ENCODE data around the gene ABCA13. TPM values are rescaled to one million over a fixed set of nuclear protein-coding genes. Genes with fewer than 3 reads are reported as not detected.

The ABCA13 gene
- total RNA-seq, 1 experiment from 2014 or later = not detected

DNA sequence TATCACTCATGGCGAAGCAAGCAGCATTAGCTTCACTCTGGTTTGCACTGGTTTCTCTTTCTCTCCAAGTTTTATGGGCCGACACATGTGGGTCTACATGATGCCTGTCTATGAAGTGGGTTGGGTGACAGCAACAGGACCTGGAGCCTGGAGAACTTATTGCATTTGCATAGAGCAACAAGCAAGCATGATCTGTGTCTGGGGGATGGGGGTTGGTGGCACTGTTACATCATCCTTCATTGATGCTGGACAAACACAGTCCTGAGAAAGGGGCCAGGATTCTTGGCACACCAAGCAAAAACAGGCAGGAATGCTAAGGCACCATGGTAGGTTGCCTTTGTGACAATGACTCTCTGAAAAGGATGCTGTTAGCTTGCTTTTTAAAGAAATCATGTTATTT lies 486.9 kb downstream of the ABCA13 start:
- no peaks in the 10 kb centered on the region for H3K36me3 ChIP-seq (ENCODE audit: control insufficient read depth in 1 of 2, insufficient read depth in 2 of 2, low read length in 2 of 2)
- H3K27me3 ChIP-seq (ENCODE audit: insufficient read depth, low read length) = no peaks in the 10 kb centered on the region
- H3K9me2 ChIP-seq (ENCODE audit: insufficient read depth) = no peaks in the 10 kb centered on the region
- no peak overlapping the region for H3K4me2 ChIP-seq (ENCODE audit: low read length)
- intact Hi-C loops (cut with micrococcal nuclease) = no loop called here
- no peak for TF ChIP-seq YY1 (IDR thresholded peaks at IDR 0.05; ENCODE audit: extremely low read depth, insufficient replicate concordance, low read depth, low read length)
- TF ChIP-seq ZNF274 (IDR thresholded peaks at IDR 0.05; ENCODE audit: low read depth, low read length) = no peak
- no peak for TF ChIP-seq JUND (IDR thresholded peaks at IDR 0.05)
- no peak for TF ChIP-seq SIN3A (IDR thresholded peaks at IDR 0.05; ENCODE audit: low read depth)
- no peak for TF ChIP-seq SRF (IDR thresholded peaks at IDR 0.05; ENCODE audit: low read depth)
- TF ChIP-seq, protein P1, sequence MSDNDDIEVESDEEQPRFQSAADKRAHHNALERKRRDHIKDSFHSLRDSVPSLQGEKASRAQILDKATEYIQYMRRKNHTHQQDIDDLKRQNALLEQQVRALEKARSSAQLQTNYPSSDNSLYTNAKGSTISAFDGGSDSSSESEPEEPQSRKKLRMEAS (IDR thresholded peaks at IDR 0.05) = no peak
- H2AFZ ChIP-seq (ENCODE audit: low read depth, low read length, poor library complexity, severe bottlenecking) = no peak overlapping the region
- ATAC-seq (no peak), DNase-seq (ENCODE audit: low read depth, low spot score) (no peak)
- H4K20me1 ChIP-seq (ENCODE audit: insufficient read depth) = no peaks in the 10 kb centered on the region
- RAD21 ChIA-PET (ENCODE audit: low non-redundant PET in 1 of 2, low total read pairs in 2 of 2, uncharacterized antibody in 2 of 2, unreplicated experiment in 2 of 2) = no interaction called here
- POLR2A ChIA-PET = no interaction called here
- CTCF ChIA-PET = no interaction called here
- BruUV-seq (replicated peaks) = no TSS peak
- no peak overlapping the region for H3K27ac ChIP-seq (ENCODE audit: low read depth, low read length)
- peaks cover 0 to 13% of the 10 kb centered on the region in 2 experiments; a peak in 2 of 4 replicates for H3K9me3 ChIP-seq (ENCODE audit: control insufficient read depth in 1 of 2, insufficient read depth in 1 of 2, low read depth in 1 of 2, low read length in 2 of 2)
- no peaks in the 10 kb centered on the region for H3K4me1 ChIP-seq (ENCODE audit: control insufficient read depth in 1 of 2, insufficient read depth in 2 of 2, low read length in 2 of 2)
- no peak overlapping the region for H3K4me3 ChIP-seq (replicated peaks in 1 of 2; ENCODE audit: low read depth in 1 of 2, low read length in 2 of 2)
- H3K9ac ChIP-seq (ENCODE audit: low read length) = no peak overlapping the region
- H3K79me2 ChIP-seq (ENCODE audit: insufficient read depth, low read length) = no peaks in the 10 kb centered on the region

DNA sequence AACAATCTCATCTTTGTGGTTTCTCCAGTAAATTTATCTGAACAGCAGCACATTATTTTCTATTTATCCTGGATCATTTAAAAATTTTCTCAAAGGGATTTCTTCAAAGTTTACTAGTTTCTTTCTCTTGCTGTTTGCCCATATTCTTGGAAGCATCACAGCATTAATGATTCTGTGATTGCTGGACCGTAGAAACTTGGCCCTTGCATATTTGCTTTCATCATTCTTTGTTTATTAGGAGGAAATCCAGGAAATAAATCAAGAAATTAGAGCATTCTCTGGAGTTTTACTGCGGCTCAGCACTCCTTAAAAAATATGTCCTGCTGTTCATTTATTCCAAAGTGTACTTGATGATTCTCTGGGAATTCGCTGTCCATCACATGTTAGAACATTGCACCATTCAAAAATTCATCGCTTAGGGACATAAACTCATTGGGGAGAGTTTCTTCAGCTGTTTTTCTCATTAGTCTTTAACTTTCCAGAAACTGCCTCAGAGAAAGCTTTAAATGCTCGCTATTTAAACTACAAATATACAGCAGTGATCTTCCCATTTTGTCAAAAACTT lies 489.1 kb downstream of the ABCA13 start:
- no peaks in the 10 kb centered on the region for H4K20me1 ChIP-seq (ENCODE audit: insufficient read depth)
- no peak overlapping the region for H3K9ac ChIP-seq (ENCODE audit: low read length)
- H3K9me3 ChIP-seq (ENCODE audit: control insufficient read depth in 1 of 2, insufficient read depth in 1 of 2, low read depth in 1 of 2, low read length in 2 of 2) = peaks cover 9 to 21% of the 10 kb centered on the region in 2 experiments; a peak in 2 of 4 replicates
- no peaks in the 10 kb centered on the region for H3K36me3 ChIP-seq (ENCODE audit: control insufficient read depth in 1 of 2, insufficient read depth in 2 of 2, low read length in 2 of 2)
- no peak for ATAC-seq
- H3K4me2 ChIP-seq (ENCODE audit: low read length) = no peak overlapping the region
- H3K27ac ChIP-seq (ENCODE audit: low read depth, low read length) = no peak overlapping the region
- H3K79me2 ChIP-seq (ENCODE audit: insufficient read depth, low read length) = no peaks in the 10 kb centered on the region
- no peak for DNase-seq (ENCODE audit: low read depth, low spot score)
- BruUV-seq (replicated peaks) = no TSS peak
- H3K27me3 ChIP-seq (ENCODE audit: insufficient read depth, low read length) = no peaks in the 10 kb centered on the region
- no peak overlapping the region for H3K4me3 ChIP-seq (replicated peaks in 1 of 2; ENCODE audit: low read depth in 1 of 2, low read length in 2 of 2)
- H3K9me2 ChIP-seq (ENCODE audit: insufficient read depth) = no peaks in the 10 kb centered on the region
- no peak overlapping the region for H2AFZ ChIP-seq (ENCODE audit: low read depth, low read length, poor library complexity, severe bottlenecking)
- intact Hi-C loops (cut with micrococcal nuclease) = no loop called here
- ChIA-PET RAD21 (ENCODE audit: low non-redundant PET in 1 of 2, low total read pairs in 2 of 2, uncharacterized antibody in 2 of 2, unreplicated experiment in 2 of 2) (no interaction called here), POLR2A (no interaction called here), CTCF (no interaction called here)
- no peaks in the 10 kb centered on the region for H3K4me1 ChIP-seq (ENCODE audit: control insufficient read depth in 1 of 2, insufficient read depth in 2 of 2, low read length in 2 of 2)
- TF ChIP-seq TCF7L2 (IDR thresholded peaks at IDR 0.05; ENCODE audit: borderline replicate concordance, extremely low read depth, insufficient read depth, insufficient read length) (no peak), CEBPB (IDR thresholded peaks at IDR 0.05; ENCODE audit: low read depth) (no peak), ZNF274 (IDR thresholded peaks at IDR 0.05; ENCODE audit: low read depth, low read length) (no peak), EGR1 (IDR thresholded peaks at IDR 0.05; ENCODE audit: low read depth) (no peak), SP1 (IDR thresholded peaks at IDR 0.05; ENCODE audit: low read depth) (no peak), RAD21 (IDR thresholded peaks at IDR 0.05; ENCODE audit: low read depth) (no peak), SRF (IDR thresholded peaks at IDR 0.05; ENCODE audit: low read depth) (no peak), ELF1 (IDR thresholded peaks at IDR 0.05; ENCODE audit: borderline replicate concordance, low read depth) (no peak), EZH2phosphoT487 (IDR thresholded peaks at IDR 0.05; ENCODE audit: borderline replicate concordance) (no peak)
- TF ChIP-seq, protein P2, sequence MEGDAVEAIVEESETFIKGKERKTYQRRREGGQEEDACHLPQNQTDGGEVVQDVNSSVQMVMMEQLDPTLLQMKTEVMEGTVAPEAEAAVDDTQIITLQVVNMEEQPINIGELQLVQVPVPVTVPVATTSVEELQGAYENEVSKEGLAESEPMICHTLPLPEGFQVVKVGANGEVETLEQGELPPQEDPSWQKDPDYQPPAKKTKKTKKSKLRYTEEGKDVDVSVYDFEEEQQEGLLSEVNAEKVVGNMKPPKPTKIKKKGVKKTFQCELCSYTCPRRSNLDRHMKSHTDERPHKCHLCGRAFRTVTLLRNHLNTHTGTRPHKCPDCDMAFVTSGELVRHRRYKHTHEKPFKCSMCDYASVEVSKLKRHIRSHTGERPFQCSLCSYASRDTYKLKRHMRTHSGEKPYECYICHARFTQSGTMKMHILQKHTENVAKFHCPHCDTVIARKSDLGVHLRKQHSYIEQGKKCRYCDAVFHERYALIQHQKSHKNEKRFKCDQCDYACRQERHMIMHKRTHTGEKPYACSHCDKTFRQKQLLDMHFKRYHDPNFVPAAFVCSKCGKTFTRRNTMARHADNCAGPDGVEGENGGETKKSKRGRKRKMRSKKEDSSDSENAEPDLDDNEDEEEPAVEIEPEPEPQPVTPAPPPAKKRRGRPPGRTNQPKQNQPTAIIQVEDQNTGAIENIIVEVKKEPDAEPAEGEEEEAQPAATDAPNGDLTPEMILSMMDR (IDR thresholded peaks at IDR 0.05 in 2 of 3, conservative IDR thresholded peaks at IDR 0.05 in 1 of 3; ENCODE audit: borderline replicate concordance in 1 of 3, insufficient read depth in 1 of 3, low read depth in 2 of 3, low read length in 2 of 3) = no peak
- TF ChIP-seq, protein P3, sequence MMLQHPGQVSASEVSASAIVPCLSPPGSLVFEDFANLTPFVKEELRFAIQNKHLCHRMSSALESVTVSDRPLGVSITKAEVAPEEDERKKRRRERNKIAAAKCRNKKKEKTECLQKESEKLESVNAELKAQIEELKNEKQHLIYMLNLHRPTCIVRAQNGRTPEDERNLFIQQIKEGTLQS (IDR thresholded peaks at IDR 0.05) = no peak
- TF ChIP-seq, protein P4, sequence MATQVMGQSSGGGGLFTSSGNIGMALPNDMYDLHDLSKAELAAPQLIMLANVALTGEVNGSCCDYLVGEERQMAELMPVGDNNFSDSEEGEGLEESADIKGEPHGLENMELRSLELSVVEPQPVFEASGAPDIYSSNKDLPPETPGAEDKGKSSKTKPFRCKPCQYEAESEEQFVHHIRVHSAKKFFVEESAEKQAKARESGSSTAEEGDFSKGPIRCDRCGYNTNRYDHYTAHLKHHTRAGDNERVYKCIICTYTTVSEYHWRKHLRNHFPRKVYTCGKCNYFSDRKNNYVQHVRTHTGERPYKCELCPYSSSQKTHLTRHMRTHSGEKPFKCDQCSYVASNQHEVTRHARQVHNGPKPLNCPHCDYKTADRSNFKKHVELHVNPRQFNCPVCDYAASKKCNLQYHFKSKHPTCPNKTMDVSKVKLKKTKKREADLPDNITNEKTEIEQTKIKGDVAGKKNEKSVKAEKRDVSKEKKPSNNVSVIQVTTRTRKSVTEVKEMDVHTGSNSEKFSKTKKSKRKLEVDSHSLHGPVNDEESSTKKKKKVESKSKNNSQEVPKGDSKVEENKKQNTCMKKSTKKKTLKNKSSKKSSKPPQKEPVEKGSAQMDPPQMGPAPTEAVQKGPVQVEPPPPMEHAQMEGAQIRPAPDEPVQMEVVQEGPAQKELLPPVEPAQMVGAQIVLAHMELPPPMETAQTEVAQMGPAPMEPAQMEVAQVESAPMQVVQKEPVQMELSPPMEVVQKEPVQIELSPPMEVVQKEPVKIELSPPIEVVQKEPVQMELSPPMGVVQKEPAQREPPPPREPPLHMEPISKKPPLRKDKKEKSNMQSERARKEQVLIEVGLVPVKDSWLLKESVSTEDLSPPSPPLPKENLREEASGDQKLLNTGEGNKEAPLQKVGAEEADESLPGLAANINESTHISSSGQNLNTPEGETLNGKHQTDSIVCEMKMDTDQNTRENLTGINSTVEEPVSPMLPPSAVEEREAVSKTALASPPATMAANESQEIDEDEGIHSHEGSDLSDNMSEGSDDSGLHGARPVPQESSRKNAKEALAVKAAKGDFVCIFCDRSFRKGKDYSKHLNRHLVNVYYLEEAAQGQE (IDR thresholded peaks at IDR 0.05; ENCODE audit: low read depth) = no peak
